Measurements from ENCODE around the gene IZUMO4. TPM values are rescaled to one million over a fixed set of nuclear protein-coding genes. Genes with fewer than 3 reads are reported as not detected.

The IZUMO4 gene
- total RNA-seq, 1 donor from 2014 or later = 37.8 TPM

GRCh38 chr19:2057484-2058469, 38.9 kb upstream of the IZUMO4 start:
- peak; percentile 68 for DNase-seq (ENCODE audit: low spot score)
- no peak for ATAC-seq
- intact Hi-C loops (cut with DNase I) = no loop called here

- DNase-seq (ENCODE audit: low spot score) (no peak), ATAC-seq (no peak)
- intact Hi-C loops (cut with DNase I) = no loop called here
Observed at GRCh38 chr19:2058570-2059421, 37.9 kb upstream of the IZUMO4 start.

DNA sequence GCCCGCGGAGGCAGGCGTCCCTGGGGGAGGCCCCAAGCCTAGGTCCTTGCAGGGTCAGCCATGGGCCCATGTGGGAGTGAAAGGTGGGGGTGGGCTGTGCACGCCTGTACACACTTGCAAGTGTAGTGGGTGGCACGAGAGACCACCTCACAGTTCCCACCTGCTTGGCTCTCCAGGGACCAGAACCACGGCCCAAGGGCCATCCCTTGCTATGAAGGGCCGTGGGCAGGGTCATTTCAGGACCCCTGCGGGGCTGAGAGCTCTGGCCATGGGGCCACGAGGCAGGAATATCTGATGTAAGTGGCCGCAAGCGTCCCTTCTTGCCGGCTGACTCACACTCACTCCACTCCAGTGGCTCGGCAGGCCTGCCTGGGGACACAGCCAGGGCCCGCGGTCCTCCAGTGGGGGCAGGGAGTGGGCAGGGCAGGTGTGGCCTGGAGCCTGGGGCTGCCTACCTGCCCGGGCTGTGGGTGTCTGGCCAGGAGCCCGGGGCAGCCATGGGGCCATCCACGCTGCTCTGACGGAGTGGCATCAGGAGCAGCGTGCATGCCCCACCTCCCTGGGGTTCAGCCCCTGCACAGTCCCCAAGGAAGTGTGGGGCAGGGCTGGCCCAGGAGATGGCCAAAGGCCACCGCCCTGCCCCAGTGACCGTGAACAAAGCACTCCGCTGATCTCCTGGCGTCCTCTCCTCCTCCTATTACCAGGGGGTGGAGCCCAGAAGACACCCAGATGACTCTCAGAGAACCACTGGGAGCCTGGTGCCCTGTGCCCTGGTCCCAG, 37.1 kb upstream of the IZUMO4 start:
- intact Hi-C loops (cut with DNase I) = no loop called here
- ATAC-seq (peak; percentile 13), DNase-seq (ENCODE audit: low spot score) (peak; percentile 79)

DNA sequence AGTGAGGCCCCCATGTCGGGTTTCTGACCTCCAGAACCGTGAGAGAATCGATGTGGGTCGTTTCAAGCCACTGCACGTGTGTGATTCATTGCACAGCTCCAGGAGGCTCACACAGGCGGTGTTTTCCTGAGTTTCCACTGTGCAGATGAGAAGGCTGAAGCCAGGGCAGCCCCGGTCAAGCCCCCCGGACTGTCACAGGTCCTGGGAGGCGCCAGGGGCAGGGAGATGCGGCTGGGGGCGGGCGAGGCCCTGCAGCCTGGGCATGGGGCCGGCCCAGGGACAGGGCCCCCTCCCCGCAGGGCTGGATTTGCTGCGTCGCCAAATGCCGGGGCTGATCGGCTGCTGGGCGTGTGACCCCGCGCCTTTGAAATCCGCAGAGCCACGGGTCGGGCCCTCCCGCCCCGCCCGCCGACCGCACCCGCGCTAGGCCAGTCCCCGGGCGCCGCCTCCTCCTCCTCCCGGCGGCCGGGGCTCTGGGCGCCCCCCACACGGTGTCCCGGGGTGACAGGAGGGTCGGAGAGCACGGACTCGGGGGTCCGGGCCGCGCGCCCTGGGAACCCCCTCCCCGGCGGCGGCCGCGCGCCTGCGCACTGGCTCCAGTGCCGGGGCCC, 35.7 kb upstream of the IZUMO4 start:
- ATAC-seq (peak; percentile 29), DNase-seq (ENCODE audit: low spot score) (peak; percentile 86)
- intact Hi-C loops (cut with DNase I) = no loop called here

- intact Hi-C loops (cut with DNase I) = no loop called here
- DNase-seq (ENCODE audit: low spot score) (peak; percentile 100), ATAC-seq (peak; percentile 90)
Observed at GRCh38 chr19:2061495-2062388, 35.0 kb upstream of the IZUMO4 start.

- intact Hi-C loops (cut with DNase I) = no loop called here
- DNase-seq (ENCODE audit: low spot score) (no peak), ATAC-seq (no peak)
Observed at GRCh38 chr19:2062389-2062729, 34.4 kb upstream of the IZUMO4 start.

DNA sequence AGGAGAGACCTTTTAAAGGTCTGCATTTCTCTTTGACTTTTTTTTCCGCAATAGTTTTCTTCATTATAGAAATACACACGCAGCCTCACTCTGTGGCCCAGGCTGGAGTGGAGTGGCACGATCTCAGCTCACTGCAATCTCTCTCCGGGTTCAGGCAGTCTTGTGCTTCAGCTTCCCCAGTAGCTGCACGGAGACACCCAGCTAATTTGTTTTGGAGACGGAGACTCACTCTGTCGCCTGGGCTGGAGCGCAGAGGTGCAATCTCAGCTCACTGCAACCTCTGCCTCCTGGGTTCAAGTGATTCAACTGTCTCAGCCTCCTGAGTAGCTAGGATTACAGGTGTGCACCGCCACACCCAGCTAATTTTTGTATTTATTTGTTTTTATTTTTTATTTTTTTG, 33.9 kb upstream of the IZUMO4 start:
- no peak for DNase-seq (ENCODE audit: low spot score)
- ATAC-seq = no peak
- intact Hi-C loops (cut with DNase I) = no loop called here

DNA sequence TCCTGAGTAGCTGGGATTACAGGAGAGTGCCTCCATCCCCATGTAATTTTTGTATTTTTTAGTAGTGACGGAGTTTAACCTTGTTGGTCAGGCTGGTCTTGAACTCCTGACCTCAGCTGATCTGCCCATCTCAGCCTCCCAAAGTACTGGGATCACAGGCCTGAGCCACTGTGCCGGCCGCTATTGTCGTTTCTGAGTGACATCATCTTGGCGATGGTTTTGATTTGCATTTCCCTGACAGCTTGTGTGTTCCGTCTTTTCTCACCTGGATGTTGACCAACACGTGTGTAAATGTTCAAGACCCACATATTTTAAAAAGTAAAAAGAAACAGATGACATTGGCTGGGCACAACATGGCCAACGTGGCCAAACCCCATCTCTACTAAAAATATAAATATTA, 32.9 kb upstream of the IZUMO4 start:
- DNase-seq (ENCODE audit: low spot score) = no peak
- no peak for ATAC-seq
- intact Hi-C loops (cut with DNase I) = no loop called here

GRCh38 chr19:2064395-2064787, 32.3 kb upstream of the IZUMO4 start:
- ATAC-seq (no peak), DNase-seq (ENCODE audit: low spot score) (no peak)
- intact Hi-C loops (cut with DNase I) = no loop called here

GRCh38 chr19:2064788-2065524, 31.8 kb upstream of the IZUMO4 start:
- ATAC-seq = no peak
- intact Hi-C loops (cut with DNase I) = no loop called here
- DNase-seq (ENCODE audit: low spot score) = peak; percentile 69

GRCh38 chr19:2070436-2070827, 26.3 kb upstream of the IZUMO4 start:
- intact Hi-C loops (cut with DNase I) = no loop called here
- ATAC-seq = peak; percentile 67
- no peak for DNase-seq (ENCODE audit: low spot score)

GRCh38 chr19:2070986-2071673, 25.6 kb upstream of the IZUMO4 start:
- ATAC-seq = no peak
- intact Hi-C loops (cut with DNase I) = no loop called here
- no peak for DNase-seq (ENCODE audit: low spot score)

DNA sequence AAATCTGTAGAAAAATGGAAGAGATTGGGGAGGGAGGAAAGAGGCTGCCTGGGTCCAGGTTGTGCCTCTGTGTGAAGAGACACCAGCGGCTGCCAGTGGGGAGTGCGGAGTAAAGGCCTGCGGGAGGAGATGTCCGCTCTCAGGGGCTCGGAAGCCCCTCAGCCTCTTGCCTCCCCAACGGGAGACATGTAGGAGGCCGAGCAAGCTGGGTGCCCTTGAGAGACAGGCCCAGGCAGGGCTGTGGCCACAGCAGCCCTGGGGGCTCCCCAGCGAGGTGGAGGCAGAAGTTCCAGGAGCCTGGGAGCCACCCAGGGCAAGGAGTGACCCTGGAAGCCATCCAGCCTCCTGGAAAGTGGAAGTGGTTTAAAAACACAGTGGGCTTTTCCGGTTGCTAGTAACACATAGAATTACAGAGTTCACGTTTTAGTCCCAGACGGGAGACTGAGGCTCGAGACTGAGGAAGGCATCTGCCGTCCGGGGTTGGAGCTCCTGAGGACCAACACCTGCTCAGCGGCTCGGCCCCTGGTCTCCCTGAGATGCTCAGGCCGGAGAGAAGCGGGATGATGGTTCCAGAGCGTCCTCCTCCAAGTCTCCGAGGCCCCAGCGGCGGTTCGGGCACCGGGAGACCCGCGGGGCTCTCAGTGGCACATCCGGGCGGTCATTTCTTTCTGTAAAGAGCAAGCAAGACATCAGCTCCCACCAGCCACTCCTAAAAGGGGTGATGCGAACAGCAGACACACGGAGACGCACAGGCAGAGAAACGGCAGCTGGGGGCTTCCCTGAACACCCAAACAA, 23.8 kb upstream of the IZUMO4 start:
- intact Hi-C loops (cut with DNase I) = no loop called here
- DNase-seq (ENCODE audit: low spot score) (no peak), ATAC-seq (no peak)

- intact Hi-C loops (cut with DNase I) = loop anchor here (5.0 kb wide), 1 partner anchor 59 kb away; the partner anchor contains the start of gene BTBD2
- DNase-seq (ENCODE audit: low spot score) (no peak), ATAC-seq (no peak)
Observed at GRCh38 chr19:2076526-2076944, 20.2 kb upstream of the IZUMO4 start.

DNA sequence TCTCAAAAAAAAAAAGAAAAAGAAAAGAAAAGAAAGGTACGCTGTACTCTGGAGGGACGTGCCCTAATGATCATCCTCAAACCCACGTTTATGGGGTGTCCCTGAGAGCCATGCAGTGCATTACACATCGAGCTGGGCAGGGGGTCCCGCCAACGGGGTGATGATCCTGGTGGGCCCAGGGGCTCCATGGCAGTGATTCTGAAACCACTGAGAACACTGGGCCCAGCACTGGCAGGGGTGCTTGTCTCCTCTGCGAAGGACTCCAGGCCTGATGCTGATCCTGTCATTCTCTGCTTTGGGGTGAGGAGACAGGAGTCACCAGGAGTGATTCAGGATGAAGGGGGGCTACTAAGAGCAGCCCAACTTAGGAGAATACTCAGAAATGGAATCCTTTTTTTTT, 19.3 kb upstream of the IZUMO4 start:
- intact Hi-C loops (cut with DNase I) = loop anchor here (5.0 kb wide), 1 partner anchor 60 kb away; the partner anchor contains the start of gene BTBD2
- no peak for DNase-seq (ENCODE audit: low spot score)
- no peak for ATAC-seq
